ENCODE data around the gene ARL5C. TPM values are rescaled to one million over a fixed set of nuclear protein-coding genes. Genes with fewer than 3 reads are reported as not detected.

Gene ARL5C
- total RNA-seq, 5 donors from 2014 or later (not counting 1 experiment from before 2014, with no cell fraction given) = 0.90 TPM; not detected in 4

DNA sequence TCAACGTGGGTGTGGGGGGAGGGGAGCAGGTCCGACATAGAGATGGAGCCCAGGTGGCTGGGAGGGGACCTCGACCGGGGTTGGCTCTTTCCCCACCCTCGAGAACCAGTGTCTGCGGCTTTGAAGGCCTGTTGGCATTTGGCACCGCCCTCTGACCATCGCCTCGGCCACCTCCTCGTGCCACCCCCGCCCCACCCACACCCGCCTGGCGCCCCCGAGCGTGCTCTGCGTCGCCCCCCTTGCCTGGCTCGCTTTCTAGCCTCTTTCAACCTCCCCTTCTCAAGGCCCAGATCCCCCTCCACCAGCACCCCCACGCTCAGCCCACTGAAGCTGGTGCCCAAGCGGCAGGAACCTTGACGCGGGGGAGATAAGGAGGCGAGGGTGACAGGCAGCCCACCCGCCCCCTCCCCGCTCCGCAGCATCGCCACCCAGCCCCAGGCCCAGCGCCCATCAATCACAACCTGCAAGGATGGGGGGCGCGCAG, 30.9 kb upstream of the ARL5C start:
- H3K9me3 ChIP-seq = no peaks in the 10 kb centered on the region
- Mint-ChIP-seq H3K27me3 (no peaks in the 10 kb centered on the region), H3K27ac (no peak overlapping the region), H3K4me1 (peaks cover 55 to 63% (median 60%) of the 10 kb centered on the region in 3 donors), H3K9me3 (no peaks in the 10 kb centered on the region), H3K36me3 (peaks cover 19% of the 10 kb centered on the region), H3K4me3 (peak overlapping the region; percentile 91 to 99 (median 98))
- peak overlapping the region; percentile 63 to 83 for H3K4me3 ChIP-seq (ENCODE audit: control insufficient read depth in 1 of 2, extremely low read depth in 1 of 2, low read length in 1 of 2)
- ChIA-PET POLR2A (interaction anchor here in 1 of 2 donors (0.6 kb wide), 1 partner anchor 32 kb away, joined by 4 read pairs; no protein-coding TSS in a partner anchor), CTCF (interaction anchor here in 1 of 2 donors (1.4 to 1.5 kb wide), 2 partner anchors 43 to 214 kb away, joined by 3 read pairs; no protein-coding TSS in a partner anchor)
- DNase-seq = peak in 2 of 35 experiments; percentile 22 to 29
- peaks cover 20 to 62% of the 10 kb centered on the region in 2 experiments for H3K4me1 ChIP-seq (ENCODE audit: control insufficient read depth in 1 of 2, extremely low read depth in 1 of 2, insufficient read depth in 2 of 2, low read length in 2 of 2)
- peaks cover 0 to 23% of the 10 kb centered on the region in 2 donors for H3K36me3 ChIP-seq (ENCODE audit: control insufficient read depth in 2 of 2, extremely low read depth in 1 of 2, insufficient read depth in 1 of 2, low read length in 1 of 2)
- ATAC-seq (replicated peaks in 1 of 4) = peak in 1 of 4 experiments; percentile 1
- 0% methylated on average over 20 of the region's 30 CpGs for WGBS (ENCODE audit: insufficient coverage)
- H3K27ac ChIP-seq (ENCODE audit: low read length) = peak overlapping the region; percentile 30
- no peaks in the 10 kb centered on the region for H3K27me3 ChIP-seq (replicated peaks in 1 of 2; ENCODE audit: control insufficient read depth in 2 of 2, extremely low read depth in 1 of 2, insufficient read depth in 2 of 2, low read length in 1 of 2)

DNA sequence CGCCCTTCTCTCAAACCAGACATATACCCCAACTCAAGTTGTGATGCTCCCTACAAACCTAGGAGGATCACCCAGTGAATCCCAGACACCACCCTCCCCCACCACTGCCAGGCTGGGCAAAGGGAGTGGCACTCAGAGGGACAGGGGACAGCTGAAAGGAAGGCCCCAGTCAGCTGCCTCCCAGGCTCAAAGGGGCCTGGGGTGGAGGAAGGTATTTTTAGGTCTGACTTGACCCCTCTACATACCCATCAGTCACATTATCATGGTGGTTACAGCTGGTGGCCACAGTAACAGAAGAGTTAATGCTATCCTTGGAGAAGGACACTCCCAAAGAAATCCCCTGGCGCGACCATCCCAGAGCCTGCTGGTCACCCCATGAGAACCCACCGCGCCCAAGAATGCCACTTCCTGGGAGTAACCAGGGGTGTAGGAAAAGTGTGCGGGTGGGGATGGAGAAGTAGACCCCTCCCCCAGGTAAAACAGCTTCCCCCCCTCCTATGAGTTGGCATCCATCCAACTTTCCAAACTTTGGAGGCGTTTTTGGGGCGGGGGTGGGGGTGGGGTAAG, 30.4 kb upstream of the ARL5C start:
- ATAC-seq (replicated peaks in 1 of 4) = no peak
- Mint-ChIP-seq H3K27me3 (no peaks in the 10 kb centered on the region), H3K27ac (peak overlapping the region; percentile 57 to 80), H3K9me3 (no peaks in the 10 kb centered on the region), H3K36me3 (peaks cover 15% of the 10 kb centered on the region), H3K4me1 (peaks cover 51 to 59% (median 55%) of the 10 kb centered on the region in 3 donors), H3K4me3 (peak overlapping the region; percentile 72 to 99 (median 75))
- ChIA-PET CTCF (interaction anchor here (0.6 to 1.5 kb wide), 6 partner anchors 31 to 213 kb away, joined by 3 to 16 read pairs (median 3); no protein-coding TSS in a partner anchor), POLR2A (interaction anchor here (0.6 kb wide), 2 partner anchors 32 to 56 kb away, joined by 4 read pairs; no protein-coding TSS in a partner anchor)
- no peak for DNase-seq
- Histone ChIP-seq H3K27ac (ENCODE audit: low read length) (peak overlapping the region; percentile 45), H3K9me3 (no peaks in the 10 kb centered on the region), H3K4me3 (ENCODE audit: control insufficient read depth in 1 of 2, extremely low read depth in 1 of 2, low read length in 1 of 2) (peak overlapping the region in 1 of 2 donors; percentile 83), H3K27me3 (replicated peaks in 1 of 2; ENCODE audit: control insufficient read depth in 2 of 2, extremely low read depth in 1 of 2, insufficient read depth in 2 of 2, low read length in 1 of 2) (no peaks in the 10 kb centered on the region), H3K4me1 (ENCODE audit: control insufficient read depth in 1 of 2, extremely low read depth in 1 of 2, insufficient read depth in 2 of 2, low read length in 2 of 2) (peaks cover 20 to 57% of the 10 kb centered on the region in 2 experiments), H3K36me3 (ENCODE audit: control insufficient read depth in 2 of 2, extremely low read depth in 1 of 2, insufficient read depth in 1 of 2, low read length in 1 of 2) (peaks cover 0 to 19% of the 10 kb centered on the region in 2 donors)
- no CpG with 5 or more reads among the region's 8 CpGs for WGBS (ENCODE audit: insufficient coverage)

- peaks cover 44 to 52% (median 48%) of the 10 kb centered on the region in 3 donors for H3K4me1 Mint-ChIP-seq
- ChIA-PET POLR2A (interaction anchor here (0.6 kb wide), 3 partner anchors 49 to 85 kb away, joined by 3 to 4 read pairs (median 3); no protein-coding TSS in a partner anchor), CTCF (interaction anchor here (0.6 to 1.5 kb wide), 6 partner anchors 31 to 213 kb away, joined by 3 to 16 read pairs (median 3); no protein-coding TSS in a partner anchor)
- Histone ChIP-seq H3K4me1 (ENCODE audit: control insufficient read depth in 1 of 2, extremely low read depth in 1 of 2, insufficient read depth in 2 of 2, low read length in 2 of 2) (peaks cover 14 to 50% of the 10 kb centered on the region in 2 experiments), H3K9me3 (no peaks in the 10 kb centered on the region), H3K27ac (ENCODE audit: low read length) (peak overlapping the region; percentile 45), H3K4me3 (ENCODE audit: control insufficient read depth in 1 of 2, extremely low read depth in 1 of 2, low read length in 1 of 2) (no peak overlapping the region), H3K36me3 (ENCODE audit: control insufficient read depth in 2 of 2, extremely low read depth in 1 of 2, insufficient read depth in 1 of 2, low read length in 1 of 2) (peaks cover 0 to 18% of the 10 kb centered on the region in 2 donors), H3K27me3 (replicated peaks in 1 of 2; ENCODE audit: control insufficient read depth in 2 of 2, extremely low read depth in 1 of 2, insufficient read depth in 2 of 2, low read length in 1 of 2) (no peaks in the 10 kb centered on the region)
- peaks cover 12% of the 10 kb centered on the region for H3K36me3 Mint-ChIP-seq
- H3K27me3 Mint-ChIP-seq = no peaks in the 10 kb centered on the region
- peak overlapping the region; percentile 55 to 80 for H3K27ac Mint-ChIP-seq
- ATAC-seq (replicated peaks in 1 of 4) (no peak), DNase-seq (peak in 1 of 35 experiments; percentile 47)
- peak overlapping the region; percentile 72 to 99 (median 75) for H3K4me3 Mint-ChIP-seq
- WGBS (ENCODE audit: insufficient coverage) = 51% methylated on average over 4 of the region's 8 CpGs
- H3K9me3 Mint-ChIP-seq = no peaks in the 10 kb centered on the region
These were observed 29.7 kb upstream of the ARL5C start for GRCh38 chr17:39195568-39196160.

GRCh38 chr17:39194985-39195524, 29.1 kb upstream of the ARL5C start:
- Mint-ChIP-seq H3K36me3 (peaks cover 9% of the 10 kb centered on the region), H3K4me3 (peak overlapping the region; percentile 72 to 99 (median 75)), H3K9me3 (no peaks in the 10 kb centered on the region), H3K4me1 (peaks cover 42 to 47% (median 44%) of the 10 kb centered on the region in 3 donors), H3K27me3 (no peaks in the 10 kb centered on the region), H3K27ac (peak overlapping the region in 1 of 2 donors; percentile 80)
- Histone ChIP-seq H3K27ac (ENCODE audit: low read length) (peak overlapping the region; percentile 45), H3K4me3 (ENCODE audit: control insufficient read depth in 1 of 2, extremely low read depth in 1 of 2, low read length in 1 of 2) (no peak overlapping the region), H3K36me3 (ENCODE audit: control insufficient read depth in 2 of 2, extremely low read depth in 1 of 2, insufficient read depth in 1 of 2, low read length in 1 of 2) (peaks cover 0 to 21% of the 10 kb centered on the region in 2 donors), H3K27me3 (replicated peaks in 1 of 2; ENCODE audit: control insufficient read depth in 2 of 2, extremely low read depth in 1 of 2, insufficient read depth in 2 of 2, low read length in 1 of 2) (no peaks in the 10 kb centered on the region), H3K9me3 (no peaks in the 10 kb centered on the region), H3K4me1 (ENCODE audit: control insufficient read depth in 1 of 2, extremely low read depth in 1 of 2, insufficient read depth in 2 of 2, low read length in 2 of 2) (peaks cover 14 to 48% of the 10 kb centered on the region in 2 experiments)
- ATAC-seq (replicated peaks in 1 of 4) = no peak
- ChIA-PET CTCF (interaction anchor here in 1 of 2 donors (1.1 to 1.3 kb wide), 3 partner anchors 30 to 43 kb away, joined by 3 read pairs; no protein-coding TSS in a partner anchor), POLR2A (interaction anchor here in 1 of 2 donors (0.6 kb wide), 2 partner anchors 49 to 85 kb away, joined by 3 read pairs; no protein-coding TSS in a partner anchor)
- 93% methylated on average over 3 of the region's 10 CpGs for WGBS (ENCODE audit: insufficient coverage)
- no peak for DNase-seq

- H3K27me3 ChIP-seq (replicated peaks in 1 of 2; ENCODE audit: control insufficient read depth in 2 of 2, extremely low read depth in 1 of 2, insufficient read depth in 2 of 2, low read length in 1 of 2) = no peaks in the 10 kb centered on the region
- H3K4me1 ChIP-seq (ENCODE audit: control insufficient read depth in 1 of 2, extremely low read depth in 1 of 2, insufficient read depth in 2 of 2, low read length in 2 of 2) = peaks cover 14 to 44% of the 10 kb centered on the region in 2 experiments
- H3K4me1 Mint-ChIP-seq = peaks cover 36 to 40% (median 37%) of the 10 kb centered on the region in 3 donors
- H3K9me3 Mint-ChIP-seq = no peaks in the 10 kb centered on the region
- WGBS (ENCODE audit: insufficient coverage) = 93% methylated on average over 12 of the region's 20 CpGs
- H3K4me3 Mint-ChIP-seq = peak overlapping the region in 1 of 3 donors; percentile 99
- CTCF ChIA-PET = interaction anchor here in 1 of 2 donors (0.5 kb wide), 1 partner anchor 215 kb away, joined by 4 read pairs; no protein-coding TSS in a partner anchor
- no peak overlapping the region for H3K27ac ChIP-seq (ENCODE audit: low read length)
- no peaks in the 10 kb centered on the region for H3K9me3 ChIP-seq
- peak overlapping the region; percentile 46 to 64 for H3K27ac Mint-ChIP-seq
- H3K36me3 Mint-ChIP-seq = peaks cover 8% of the 10 kb centered on the region
- no peak overlapping the region for H3K4me3 ChIP-seq (ENCODE audit: control insufficient read depth in 1 of 2, extremely low read depth in 1 of 2, low read length in 1 of 2)
- H3K27me3 Mint-ChIP-seq = no peaks in the 10 kb centered on the region
- ATAC-seq (replicated peaks in 1 of 4) (no peak), DNase-seq (no peak)
- H3K36me3 ChIP-seq (ENCODE audit: control insufficient read depth in 2 of 2, extremely low read depth in 1 of 2, insufficient read depth in 1 of 2, low read length in 1 of 2) = peaks cover 0 to 21% of the 10 kb centered on the region in 2 donors
- POLR2A ChIA-PET = no interaction called here
These were observed 28.4 kb upstream of the ARL5C start for GRCh38 chr17:39194089-39194984.
